Gastroesophageal sphincter (tissue), 3 donors: Measurements from ENCODE around the gene HESX1.

Experiments used
- CTCF ChIP-seq, 4 experiments: fragments of 200-600 bp in 2 of 4; fragments of 450-650 bp in 2 of 4; sonication (generic) in 1 of 4; IDR thresholded peaks; one replicate each; pipeline ENCODE4 v1.5.1; 2017 to 2019; ENCODE audit warnings: antibody characterized with exemption in 4 of 4, mild to moderate bottlenecking in 2 of 4, moderate library complexity in 2 of 4
- POLR2A ChIP-seq, 2 donors: fragments of 450-650 bp; IDR thresholded peaks; one replicate each; pipeline ENCODE4 v1.6.1; 2017; ENCODE audit warnings: antibody characterized with exemption in 2 of 2, mild to moderate bottlenecking in 2 of 2, moderate library complexity in 1 of 2

- no peak for TF ChIP-seq CTCF (IDR thresholded peaks at IDR 0.05)
- no peak for TF ChIP-seq POLR2A (IDR thresholded peaks at IDR 0.05)
Measured at GRCh38 chr3:57161915-57162314, 37.9 kb downstream of the HESX1 start.
